ENCODE measurements around the gene KCNQ1. TPM values are rescaled to one million over a fixed set of nuclear protein-coding genes. Genes with fewer than 3 reads are reported as not detected.

Gene KCNQ1
- total RNA-seq, 1 donor from 2014 or later, result 10.7 TPM

GRCh38 chr11:2423157-2424025, 21.4 kb upstream of the KCNQ1 start:
- DNase-seq (ENCODE audit: low spot score), result no peak

GRCh38 chr11:2424811-2425495, 19.9 kb upstream of the KCNQ1 start:
- no peak for DNase-seq (ENCODE audit: low spot score)

- no peak for DNase-seq (ENCODE audit: low spot score)
Observed at GRCh38 chr11:2425506-2425905, 19.3 kb upstream of the KCNQ1 start.

GRCh38 chr11:2426221-2426620, 18.6 kb upstream of the KCNQ1 start:
- no peak for DNase-seq (ENCODE audit: low spot score)

- DNase-seq (ENCODE audit: low spot score), result no peak
Observed at GRCh38 chr11:2426826-2427521, 17.8 kb upstream of the KCNQ1 start.

- DNase-seq (ENCODE audit: low spot score), result no peak
Observed at GRCh38 chr11:2427721-2428321, 17.0 kb upstream of the KCNQ1 start.

GRCh38 chr11:2428322-2428795, 16.4 kb upstream of the KCNQ1 start:
- DNase-seq (ENCODE audit: low spot score), result no peak

- DNase-seq (ENCODE audit: low spot score), result no peak
Observed at GRCh38 chr11:2431395-2431794, 13.4 kb upstream of the KCNQ1 start.

- no peak for DNase-seq (ENCODE audit: low spot score)
Observed at GRCh38 chr11:2432171-2432621, 12.6 kb upstream of the KCNQ1 start.

GRCh38 chr11:2432628-2433071, 12.2 kb upstream of the KCNQ1 start:
- DNase-seq (ENCODE audit: low spot score), result no peak

GRCh38 chr11:2433106-2433925, 11.5 kb upstream of the KCNQ1 start:
- DNase-seq (ENCODE audit: low spot score), result no peak

- no peak for DNase-seq (ENCODE audit: low spot score)
Observed at GRCh38 chr11:2434008-2434407, 10.8 kb upstream of the KCNQ1 start.

- no peak for DNase-seq (ENCODE audit: low spot score)
Observed at GRCh38 chr11:2434506-2435255, 10.1 kb upstream of the KCNQ1 start.

- DNase-seq (ENCODE audit: low spot score), result no peak
Observed at GRCh38 chr11:2435288-2436012, 9.4 kb upstream of the KCNQ1 start.

- no peak for DNase-seq (ENCODE audit: low spot score)
Observed at GRCh38 chr11:2436013-2436520, 8.7 kb upstream of the KCNQ1 start.

- DNase-seq (ENCODE audit: low spot score), result no peak
Observed at GRCh38 chr11:2436521-2437031, 8.2 kb upstream of the KCNQ1 start.

- no peak for DNase-seq (ENCODE audit: low spot score)
Observed at GRCh38 chr11:2437516-2437915, 7.3 kb upstream of the KCNQ1 start.

- DNase-seq (ENCODE audit: low spot score), result no peak
Observed at GRCh38 chr11:2439820-2440219, 5.0 kb upstream of the KCNQ1 start.

- DNase-seq (ENCODE audit: low spot score), result no peak
Observed at GRCh38 chr11:2440646-2441045, 4.2 kb upstream of the KCNQ1 start.
